ENCODE measurements around the gene MCEMP1.

DNA sequence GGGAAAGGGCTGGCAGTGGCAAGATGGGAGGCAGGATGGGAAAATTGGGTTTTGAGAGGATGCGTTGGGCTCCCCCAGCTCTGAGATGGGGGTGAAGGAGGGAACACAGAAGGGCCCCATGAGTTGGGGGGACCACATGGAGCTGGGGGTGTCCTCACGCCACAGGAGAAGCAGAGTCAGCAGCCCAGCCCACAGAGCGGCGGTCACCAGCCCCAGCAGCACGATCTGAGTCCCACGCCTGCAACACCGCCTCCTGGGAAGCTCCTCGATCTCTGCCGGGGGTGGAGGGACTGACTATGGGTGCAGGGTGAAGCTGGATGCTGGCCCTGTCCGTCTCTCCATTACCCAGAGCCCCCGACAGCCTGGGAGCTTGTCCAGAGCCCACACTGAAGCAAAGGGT lies 21.7 kb downstream of the MCEMP1 start:
- TF ChIP-seq, protein P1, sequence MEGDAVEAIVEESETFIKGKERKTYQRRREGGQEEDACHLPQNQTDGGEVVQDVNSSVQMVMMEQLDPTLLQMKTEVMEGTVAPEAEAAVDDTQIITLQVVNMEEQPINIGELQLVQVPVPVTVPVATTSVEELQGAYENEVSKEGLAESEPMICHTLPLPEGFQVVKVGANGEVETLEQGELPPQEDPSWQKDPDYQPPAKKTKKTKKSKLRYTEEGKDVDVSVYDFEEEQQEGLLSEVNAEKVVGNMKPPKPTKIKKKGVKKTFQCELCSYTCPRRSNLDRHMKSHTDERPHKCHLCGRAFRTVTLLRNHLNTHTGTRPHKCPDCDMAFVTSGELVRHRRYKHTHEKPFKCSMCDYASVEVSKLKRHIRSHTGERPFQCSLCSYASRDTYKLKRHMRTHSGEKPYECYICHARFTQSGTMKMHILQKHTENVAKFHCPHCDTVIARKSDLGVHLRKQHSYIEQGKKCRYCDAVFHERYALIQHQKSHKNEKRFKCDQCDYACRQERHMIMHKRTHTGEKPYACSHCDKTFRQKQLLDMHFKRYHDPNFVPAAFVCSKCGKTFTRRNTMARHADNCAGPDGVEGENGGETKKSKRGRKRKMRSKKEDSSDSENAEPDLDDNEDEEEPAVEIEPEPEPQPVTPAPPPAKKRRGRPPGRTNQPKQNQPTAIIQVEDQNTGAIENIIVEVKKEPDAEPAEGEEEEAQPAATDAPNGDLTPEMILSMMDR (IDR thresholded peaks at IDR 0.05) = no peak
- no peak for TF ChIP-seq POLR2A (IDR thresholded peaks at IDR 0.05)

All from adrenal gland (tissue), 5 donors.